IMR-90 (cell line): ENCODE data around the gene SEMG2. TPM values are rescaled to one million over a fixed set of nuclear protein-coding genes. Genes with fewer than 3 reads are reported as not detected.

Experiments
- ATAC-seq: fragments of 200-7000 bp; cut with Tn5 transposase; 2 replicates; pipeline ENCODE4 v1.9.1; 2020; ENCODE audit warnings: low read depth, mild to moderate bottlenecking, moderate library complexity
- BruUV-seq: library from RNA; stranded (reverse); fragments of 400-500 nt; replicated peaks from 2 replicates; lab custom pipeline; 2021; lab: Mats Ljungman, UMichigan
- CTCF ChIA-PET: fragments of 300-600 bp; formaldehyde crosslinking; extraction: SDS; loops from one replicate; lab custom pipeline; 2021; ENCODE audit warnings: antibody characterized with exemption; lab: Yijun Ruan, JAX
- POLR2A ChIA-PET: fragments of 300-600 bp; sonication (Branson Sonifier 250); formaldehyde crosslinking; loops from one replicate; lab custom pipeline; 2022; ENCODE audit warnings: antibody characterized with exemption; ENCODE audit not compliant: unreplicated experiment; lab: Charles Lee
- DNase-seq: peaks from one replicate; pipeline ENCODE4 v3.0.0; 2013
- H2AFZ ChIP-seq: replicated peaks from 2 replicates; pipeline ENCODE3; 2013; ENCODE audit warnings: low read length, mild to moderate bottlenecking; ENCODE audit not compliant: poor library complexity
- H2AK5ac ChIP-seq: 2 replicates; pipeline ENCODE4 v1.6.1; 2013; ENCODE audit warnings: low read depth, low read length, inconsistent platforms
- H2AK9ac ChIP-seq: replicated peaks from 2 replicates; pipeline ENCODE3; 2013; ENCODE audit warnings: mild to moderate bottlenecking, low read depth, low read length, moderate library complexity; ENCODE audit not compliant: poor library complexity
- H2BK120ac ChIP-seq: 2 replicates; pipeline ENCODE4 v1.6.1; 2013; ENCODE audit warnings: low read depth, low read length, inconsistent platforms
- H2BK15ac ChIP-seq: 3 replicates; pipeline ENCODE4 v1.6.1; 2013; ENCODE audit warnings: low read depth, low read length, inconsistent platforms
- H2BK20ac ChIP-seq: 2 replicates; pipeline ENCODE4 v1.6.1; 2013; ENCODE audit warnings: low read depth, mild to moderate bottlenecking, inconsistent platforms, low read length, moderate library complexity
- H2BK5ac ChIP-seq: 2 replicates; pipeline ENCODE4 v1.6.1; 2013; ENCODE audit warnings: mild to moderate bottlenecking, low read depth, low read length, inconsistent platforms; ENCODE audit not compliant: poor library complexity, severe bottlenecking
- H3K14ac ChIP-seq: replicated peaks from 2 replicates; pipeline ENCODE4 v1.6.1; 2013; ENCODE audit warnings: low read depth, low read length, inconsistent platforms
- H3K18ac ChIP-seq: 2 replicates; pipeline ENCODE4 v1.6.1; 2013; ENCODE audit warnings: low read depth, low read length, control low read depth
- H3K23ac ChIP-seq: 2 replicates; pipeline ENCODE4 v1.6.1; 2013; ENCODE audit warnings: low read depth, low read length, inconsistent platforms
- H3K27ac ChIP-seq: 2 replicates; pipeline ENCODE4 v1.5.1; 2013; ENCODE audit warnings: mild to moderate bottlenecking, control low read depth, low read length; ENCODE audit not compliant: insufficient read depth
- H3K27me3 ChIP-seq: 2 replicates; pipeline ENCODE4 v1.6.1; 2013; ENCODE audit warnings: low read length; ENCODE audit not compliant: control insufficient read depth, insufficient read depth
- H3K36me3 ChIP-seq: 2 replicates; pipeline ENCODE4 v1.6.1; 2013; ENCODE audit warnings: low read length, mixed read lengths; ENCODE audit not compliant: control insufficient read depth, insufficient read depth
- H3K4ac ChIP-seq: 2 replicates; pipeline ENCODE4 v1.6.1; 2013; ENCODE audit warnings: low read depth, low read length, inconsistent platforms
- H3K4me1 ChIP-seq: 2 replicates; pipeline ENCODE4 v1.6.1; 2013; ENCODE audit warnings: low read length, mixed read lengths; ENCODE audit not compliant: control insufficient read depth, insufficient read depth
- H3K4me2 ChIP-seq: 2 replicates; pipeline ENCODE4 v1.6.1; 2013; ENCODE audit warnings: low read depth, mild to moderate bottlenecking, control low read depth, low read length, moderate library complexity
- H3K4me3 ChIP-seq: 2 replicates; pipeline ENCODE4 v1.5.1; 2013; ENCODE audit warnings: low read depth, mild to moderate bottlenecking, control low read depth, low read length, moderate library complexity; ENCODE audit not compliant: insufficient read depth
- H3K56ac ChIP-seq: 2 replicates; pipeline ENCODE4 v1.6.1; 2013; ENCODE audit warnings: low read length, inconsistent platforms; ENCODE audit not compliant: insufficient read depth; ENCODE audit errors: extremely low read depth
- H3K79me1 ChIP-seq, 2 experiments: 2 replicates each; pipeline ENCODE4 v1.6.1; 2013; ENCODE audit warnings: low read length in 2 of 2, inconsistent platforms in 1 of 2, low read depth in 1 of 2
- H3K9ac ChIP-seq: 2 replicates; pipeline ENCODE4 v1.6.1; 2013; ENCODE audit warnings: low read depth, low read length, control low read depth
- H3K9me1 ChIP-seq: 2 replicates; pipeline ENCODE4 v1.6.1; 2013; ENCODE audit warnings: low read length, inconsistent platforms; ENCODE audit not compliant: insufficient read depth
- H3K9me3 ChIP-seq: 2 replicates; pipeline ENCODE4 v1.6.1; 2013; ENCODE audit warnings: low read length; ENCODE audit not compliant: control insufficient read depth, insufficient read depth
- H4K20me1 ChIP-seq: 2 replicates; pipeline ENCODE4 v1.6.1; 2013; ENCODE audit warnings: low read length, inconsistent platforms; ENCODE audit not compliant: insufficient read depth
- H4K5ac ChIP-seq: 2 replicates; pipeline ENCODE4 v1.6.1; 2013; ENCODE audit warnings: mild to moderate bottlenecking, low read depth, low read length, control low read depth
- H4K8ac ChIP-seq, 2 experiments: 2 replicates each; pipeline ENCODE4 v1.6.1; 2013; ENCODE audit warnings: low read depth in 2 of 2, low read length in 2 of 2, control low read depth in 1 of 2, inconsistent platforms in 1 of 2
- H4K91ac ChIP-seq: 2 replicates; pipeline ENCODE4 v1.6.1; 2013; ENCODE audit warnings: low read depth, low read length, inconsistent platforms; ENCODE audit not compliant: insufficient read depth
- CHD1 ChIP-seq: IDR thresholded peaks from 2 replicates; pipeline ENCODE4 v1.6.1; 2012; ENCODE audit warnings: low read depth, low read length, improper control_type of control experiment
- CTCF ChIP-seq: conservative IDR thresholded peaks from 2 replicates; pipeline ENCODE4 v1.5.1; 2012; ENCODE audit warnings: mild to moderate bottlenecking, low read depth, low read length, improper control_type of control experiment
- FOS ChIP-seq: fragments of 150-350 bp; IDR thresholded peaks from 2 replicates; pipeline ENCODE4 v1.6.1; 2016; ENCODE audit warnings: low read depth, low read length
- MAFK ChIP-seq: IDR thresholded peaks from 2 replicates; pipeline ENCODE4 v1.6.1; 2012; ENCODE audit warnings: low read depth, low read length, improper control_type of control experiment
- MAZ ChIP-seq: IDR thresholded peaks from 2 replicates; pipeline ENCODE4 v1.6.1; 2012; ENCODE audit warnings: low read depth, mild to moderate bottlenecking, low read length, improper control_type of control experiment, moderate library complexity, borderline replicate concordance
- MXI1 ChIP-seq: IDR thresholded peaks from 2 replicates; pipeline ENCODE4 v1.6.1; 2012; ENCODE audit warnings: low read depth, mild to moderate bottlenecking, low read length, moderate library complexity, borderline replicate concordance
- RAD21 ChIP-seq: IDR thresholded peaks from 2 replicates; pipeline ENCODE4 v1.6.1; 2012; ENCODE audit warnings: low read length, improper control_type of control experiment
- RCOR1 ChIP-seq: IDR thresholded peaks from 2 replicates; pipeline ENCODE4 v1.6.1; 2012; ENCODE audit warnings: mild to moderate bottlenecking, low read length, improper control_type of control experiment; ENCODE audit not compliant: insufficient replicate concordance
- RFX5 ChIP-seq: IDR thresholded peaks from 2 replicates; pipeline ENCODE4 v1.8.0; 2012; ENCODE audit warnings: low read depth, mild to moderate bottlenecking, low read length, moderate library complexity
- SMC3 ChIP-seq: fragments of 150-350 bp; IDR thresholded peaks from 2 replicates; pipeline ENCODE4 v1.6.1; 2016; ENCODE audit warnings: low read depth, mild to moderate bottlenecking, antibody characterized with exemption, low read length, moderate library complexity
- USF2 ChIP-seq: fragments of 150-350 bp; IDR thresholded peaks from 2 replicates; pipeline ENCODE4 v1.6.1; 2017; ENCODE audit warnings: mild to moderate bottlenecking, antibody characterized with exemption, low read length, low read depth
- WGBS, 2 experiments: methylation state at CpG; one replicate each; pipeline versions ENCODE4 v1.1.5 to v1.1.7; 2013; ENCODE audit warnings: missing lambda C conversion rate in 2 of 2; ENCODE audit not compliant: insufficient read length in 1 of 2; ENCODE audit errors: extremely low coverage in 2 of 2; 5-methylcytosine and 5-hydroxymethylcytosine counted together
- dilution Hi-C: fragments of 300-500 bp; cut with HindIII; formaldehyde crosslinking; loops from one replicate; pipeline ENCODE4 v1.14.3; 2018; ENCODE audit warnings: low sequenced_read_pairs; ENCODE audit not compliant: unreplicated experiment
- in situ Hi-C: fragments of 300-500 bp; cut with MboI; formaldehyde crosslinking; loops from 3 replicates; pipeline ENCODE4 v1.14.3; 2019; ENCODE audit warnings: low sequenced_read_pairs, inconsistent platforms, mixed read lengths
- intact Hi-C: fragments of 100-400 bp; cut with micrococcal nuclease; formaldehyde crosslinking; loops from 2 replicates; pipeline ENCODE4 v1.10.0; 2022
- polyA plus RNA-seq, 3 experiments: library from polyadenylated mRNA; depleted of rRNA; stranded (reverse); fragments of >200 nt; gene quantifications; 2 replicates each; pipeline ENCODE4 v1.2.3, GENCODE V29; 2012; ENCODE audit warnings: low replicate concordance in 1 of 3
- total RNA-seq: library from RNA; depleted of rRNA; stranded (reverse); fragments of >200 nt; gene quantifications from 2 replicates; pipeline ENCODE4 v1.2.3, GENCODE V29; 2012

Gene SEMG2
- total and polyA plus RNA-seq, 2 of the 4 experiments (the other 2 are of a cell fraction) = not detected

- no peak overlapping the region for H3K14ac ChIP-seq
- dilution Hi-C loops = no loop called here
- no peak overlapping the region for H2BK120ac ChIP-seq
- no peak overlapping the region for H2BK15ac ChIP-seq
- H3K4me2 ChIP-seq = no peak overlapping the region
- WGBS, 2 experiments = no CpG with 5 or more reads among the region's 1 CpG
- H3K27me3 ChIP-seq = no peaks in the 10 kb centered on the region; the same call in 1 of the 2 replicates
- H4K20me1 ChIP-seq = no peaks in the 10 kb centered on the region
- H3K4me1 ChIP-seq = no peaks in the 10 kb centered on the region
- H3K79me1 ChIP-seq = no peaks in the 10 kb centered on the region
- H3K9ac ChIP-seq = no peak overlapping the region
- H4K91ac ChIP-seq = no peak overlapping the region
- H3K9me3 ChIP-seq = no peaks in the 10 kb centered on the region
- intact Hi-C loops = loop anchor here (1.0 kb wide), 1 partner anchor 44 kb away; no protein-coding TSS in a partner anchor
- H4K8ac ChIP-seq = no peak overlapping the region
- no peak overlapping the region for H3K4me3 ChIP-seq
- ATAC-seq (no peak), DNase-seq (no peak)
- H4K5ac ChIP-seq = no peak overlapping the region
- TF ChIP-seq RCOR1 (no peak), USF2 (no peak), SMC3 (no peak), MXI1 (no peak), CTCF (no peak), FOS (no peak), RAD21 (no peak), MAZ (no peak), CHD1 (no peak), RFX5 (no peak), MAFK (no peak)
- no TSS peak for BruUV-seq
- H3K56ac ChIP-seq = no peak overlapping the region
- POLR2A ChIA-PET = no interaction called here
- H3K23ac ChIP-seq = no peak overlapping the region
- no peak overlapping the region for H3K4ac ChIP-seq
- no peaks in the 10 kb centered on the region for H3K36me3 ChIP-seq
- H2AK9ac ChIP-seq = no peak overlapping the region
- H2BK20ac ChIP-seq = no peak overlapping the region
- H3K9me1 ChIP-seq = no peaks in the 10 kb centered on the region
- no peak overlapping the region for H2AFZ ChIP-seq
- no peak overlapping the region for H2AK5ac ChIP-seq
- no peak overlapping the region for H3K27ac ChIP-seq
- H3K18ac ChIP-seq = no peak overlapping the region
- no peak overlapping the region for H2BK5ac ChIP-seq
- in situ Hi-C loops = no loop called here
- CTCF ChIA-PET = no interaction called here
These were observed 5.1 kb downstream of the SEMG2 start for GRCh38 chr20:45226287-45226686.
